EL (cell line): ENCODE data around the gene UFC1.
"Not testable (repeated sequence)": the region's sequence is repeated elsewhere in the genome, so short reads cannot be mapped to it uniquely, and the experiment has no call there.

Experiments
- DNase-seq: peaks from one replicate; pipeline ENCODE4 v3.0.0-alpha.2; 2016

Gene UFC1

GRCh38 chr1:161153682-161154337 is at the start of gene UFC1:
UFC1 (plus strand) TSS chr1:161153978; CDS start chr1:161153998, 20 bp downstream.
- DNase-seq = peak; percentile 88

- no peak for DNase-seq
Measured at GRCh38 chr1:161106431-161106830, 47.3 kb upstream of the UFC1 start.

- DNase-seq = no peak
Measured at GRCh38 chr1:161111117-161111516, 42.7 kb upstream of the UFC1 start.

- no peak for DNase-seq
Measured at GRCh38 chr1:161111527-161111926, 42.3 kb upstream of the UFC1 start.

GRCh38 chr1:161113915-161114314 is 39.9 kb upstream of the UFC1 start:
- DNase-seq = no peak

GRCh38 chr1:161114556-161114955 is 39.2 kb upstream of the UFC1 start:
- no peak for DNase-seq

- DNase-seq = peak; percentile 92
Measured at GRCh38 chr1:161115132-161115711, 38.6 kb upstream of the UFC1 start.

- DNase-seq = not testable (repeated sequence)
Measured at GRCh38 chr1:161115961-161116360, 37.8 kb upstream of the UFC1 start.

- peak; percentile 86 for DNase-seq
Measured at GRCh38 chr1:161117759-161118581, 35.8 kb upstream of the UFC1 start, which contains the start of the genes NIT1 and PFDN2. NIT1 (plus strand) TSS chr1:161118105; CDS start chr1:161118177, 72 bp downstream. PFDN2 (minus strand) TSS chr1:161118037; CDS start chr1:161118026, 11 bp downstream.

- DNase-seq = peak; percentile 59
Measured at GRCh38 chr1:161119092-161119903, 34.5 kb upstream of the UFC1 start.

GRCh38 chr1:161121042-161121650 is 32.6 kb upstream of the UFC1 start:
- no peak for DNase-seq

- DNase-seq = no peak
Measured at GRCh38 chr1:161121834-161122233, 31.9 kb upstream of the UFC1 start.

- DNase-seq = no peak
Measured at GRCh38 chr1:161122967-161123366, 30.8 kb upstream of the UFC1 start.

GRCh38 chr1:161127649-161128048 is 26.1 kb upstream of the UFC1 start:
- DNase-seq = no peak

GRCh38 chr1:161128591-161129420 is 25.0 kb upstream of the UFC1 start:
- DNase-seq = no peak

GRCh38 chr1:161130266-161130665 is 23.5 kb upstream of the UFC1 start:
- no peak for DNase-seq

- DNase-seq = peak; percentile 37
Measured at GRCh38 chr1:161131523-161132409, 22.0 kb upstream of the UFC1 start.

GRCh38 chr1:161132410-161133219 is 21.2 kb upstream of the UFC1 start, which contains the start of gene DEDD:
DEDD (minus strand) TSS chr1:161132667; CDS start chr1:161124462, 8,205 bp downstream.
- DNase-seq = peak; percentile 98

- DNase-seq = peak; percentile 19
Measured at GRCh38 chr1:161133220-161133740, 20.5 kb upstream of the UFC1 start.
